GM21619 (cell line): ENCODE data around the gene SIGLEC1.

Experiments used
- ATAC-seq: cut with Tn5 transposase; IDR thresholded peaks from one replicate; pipeline ENCODE4 v1.9.1; 2021; ENCODE audit not compliant: unreplicated experiment

Gene SIGLEC1

GRCh38 chr20:3702611-3703391 is 9.6 kb downstream of the SIGLEC1 start:
- no peak for ATAC-seq

GRCh38 chr20:3701061-3701998 is 11.1 kb downstream of the SIGLEC1 start:
- no peak for ATAC-seq

- ATAC-seq: no peak
These were observed 13.4 kb downstream of the SIGLEC1 start for GRCh38 chr20:3699037-3699436.

GRCh38 chr20:3698591-3699001 is 13.8 kb downstream of the SIGLEC1 start:
- no peak for ATAC-seq

GRCh38 chr20:3697588-3698305 is 14.7 kb downstream of the SIGLEC1 start:
- ATAC-seq: no peak

GRCh38 chr20:3696745-3697587 is 15.4 kb downstream of the SIGLEC1 start:
- no peak for ATAC-seq

- ATAC-seq: no peak
These were observed 16.2 kb downstream of the SIGLEC1 start for GRCh38 chr20:3696200-3696599.

- no peak for ATAC-seq
These were observed 17.5 kb downstream of the SIGLEC1 start for GRCh38 chr20:3694864-3695263.

GRCh38 chr20:3693376-3693775 is 19.0 kb downstream of the SIGLEC1 start:
- no peak for ATAC-seq

- no peak for ATAC-seq
These were observed 19.6 kb downstream of the SIGLEC1 start for GRCh38 chr20:3692706-3693294.

- ATAC-seq: no peak
These were observed 20.5 kb downstream of the SIGLEC1 start for GRCh38 chr20:3691897-3692296.

GRCh38 chr20:3691306-3691705 is 21.1 kb downstream of the SIGLEC1 start:
- ATAC-seq: no peak

- no peak for ATAC-seq
These were observed 22.0 kb downstream of the SIGLEC1 start for GRCh38 chr20:3690413-3690812.

GRCh38 chr20:3689978-3690377 is 22.4 kb downstream of the SIGLEC1 start:
- ATAC-seq: no peak

- no peak for ATAC-seq
These were observed 24.7 kb downstream of the SIGLEC1 start for GRCh38 chr20:3687655-3688054.

- ATAC-seq: no peak
These were observed 25.5 kb downstream of the SIGLEC1 start for GRCh38 chr20:3686867-3687321.

- no peak for ATAC-seq
These were observed 26.0 kb downstream of the SIGLEC1 start for GRCh38 chr20:3686421-3686820.

- no peak for ATAC-seq
These were observed 27.1 kb downstream of the SIGLEC1 start for GRCh38 chr20:3685341-3685740.

GRCh38 chr20:3681931-3682781 is 30.2 kb downstream of the SIGLEC1 start, which contains the start of gene ADAM33:
TSS of gene ADAM33 (minus strand) at chr20:3682010. CDS start at chr20:3682004, 6 bp downstream.
- ATAC-seq: no peak
